ENCODE measurements around the gene MLX. TPM values are rescaled to one million over a fixed set of nuclear protein-coding genes. Genes with fewer than 3 reads are reported as not detected.

The MLX gene
- total and polyA plus RNA-seq, 2 of the 8 experiments (the other 6 are each of a cell fraction or from before 2014, with no cell fraction given) = 27.0 to 27.5 TPM

DNA sequence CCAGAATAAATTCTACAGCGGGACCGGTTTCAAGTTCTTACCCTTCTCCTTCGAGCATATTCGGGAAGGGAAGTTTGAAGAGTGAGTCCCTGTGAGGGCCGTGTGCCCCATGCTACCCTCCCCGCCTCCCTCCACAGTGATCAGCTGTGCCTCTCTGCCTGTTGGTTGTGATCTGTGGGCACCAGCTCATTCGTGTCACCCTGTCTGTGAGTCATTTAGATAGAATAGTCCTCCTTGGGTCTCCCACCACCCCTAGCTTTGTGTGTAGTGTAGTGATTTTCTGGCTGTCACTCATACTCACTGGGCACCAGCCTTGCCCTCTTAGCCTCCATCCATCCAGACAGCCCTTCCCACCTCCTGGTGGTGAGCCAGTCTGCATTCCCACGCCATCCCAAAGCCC is 45.9 kb upstream of the MLX start:
- Histone ChIP-seq H3K4me2 (ENCODE audit: insufficient read depth in 1 of 2, low read depth in 2 of 2, low read length in 2 of 2) (no peak overlapping the region), H4K91ac (replicated peaks; ENCODE audit: insufficient read length, low read length) (no peak overlapping the region), H3K9ac (replicated peaks in 1 of 4; ENCODE audit: extremely low read depth in 1 of 4, low read depth in 3 of 4, low read length in 3 of 4) (no peak overlapping the region), H3K36me3 (ENCODE audit: control insufficient read depth in 2 of 4, insufficient read depth in 4 of 4, low read length in 3 of 4) (peaks cover 3 to 9% (median 5%) of the 10 kb centered on the region in 4 experiments; a peak in 5 of 8 replicates), H3K79me2 (ENCODE audit: control insufficient read depth in 1 of 2, insufficient read depth in 2 of 2, low read length in 2 of 2) (no peaks in the 10 kb centered on the region), H2BK12ac (ENCODE audit: low read depth, low read length) (no peak overlapping the region), H3K4me3 (ENCODE audit: extremely low read depth in 1 of 4, insufficient read depth in 2 of 4, low read depth in 3 of 4, low read length in 4 of 4) (no peak overlapping the region), H2BK120ac (replicated peaks; ENCODE audit: low read depth, low read length) (no peak overlapping the region), H3K18ac (ENCODE audit: extremely low read depth, low read length) (no peak overlapping the region), H3K14ac (ENCODE audit: insufficient read length) (no peak overlapping the region), H3K23ac (ENCODE audit: insufficient read length) (no peak overlapping the region), H3K23me2 (ENCODE audit: low read depth, low read length) (no peaks in the 10 kb centered on the region), H3K27ac (ENCODE audit: low read depth, low read length) (no peak overlapping the region), H4K8ac (ENCODE audit: extremely low read depth, insufficient read depth, low read length) (no peak overlapping the region), H2AFZ (ENCODE audit: low read length) (no peak overlapping the region), H3K9me3 (ENCODE audit: insufficient read depth in 2 of 2, low read depth in 1 of 2, low read length in 1 of 2) (no peaks in the 10 kb centered on the region), H2BK20ac (ENCODE audit: low read length) (no peak overlapping the region), H2AK5ac (ENCODE audit: low read depth, low read length) (no peak overlapping the region), H3K4me1 (replicated peaks in 1 of 4; ENCODE audit: control insufficient read depth in 3 of 4, insufficient read depth in 4 of 4, low read length in 3 of 4) (peaks cover 6 to 18% (median 15%) of the 10 kb centered on the region in 4 experiments), H4K5ac (ENCODE audit: insufficient read length, low read depth, low read length) (no peak overlapping the region), H3K79me1 (ENCODE audit: low read depth, low read length) (no peaks in the 10 kb centered on the region), H2BK15ac (ENCODE audit: low read length) (no peak overlapping the region), H4K20me1 (replicated peaks in 1 of 2; ENCODE audit: control insufficient read depth in 1 of 2, insufficient read depth in 2 of 2, low read length in 2 of 2) (peaks cover 2 to 7% of the 10 kb centered on the region in 2 experiments), H3K56ac (replicated peaks; ENCODE audit: insufficient read length, low read depth, low read length) (no peak overlapping the region), H3K27me3 (replicated peaks in 1 of 4; ENCODE audit: control insufficient read depth in 3 of 4, extremely low read depth in 1 of 4, insufficient read depth in 3 of 4, low read length in 3 of 4) (no peaks in the 10 kb centered on the region; a peak in 3 of 7 replicates), H2BK5ac (ENCODE audit: low read depth, low read length) (no peak overlapping the region), H3K4ac (replicated peaks; ENCODE audit: insufficient read length, low read depth, low read length) (no peak overlapping the region)
- ChIA-PET CTCF (ENCODE audit: partially characterized antibody) (interaction anchor here (0.6 to 5.8 kb wide), 18 partner anchors 9 to 239 kb away, joined by 3 to 69 read pairs (median 5); partner anchors contain the start of gene CAVIN1), POLR2A (ENCODE audit: partially characterized antibody) (interaction anchor here (1.5 to 2.2 kb wide), 3 partner anchors 15 to 504 kb away, joined by 5 to 14 read pairs (median 6); partner anchors contain the start of genes DNAJC7 and NAGLU)
- FAIRE-seq = no peak
- WGBS, 2 experiments (ENCODE audit: extremely low coverage in 1 of 2, insufficient coverage in 1 of 2, insufficient read length in 1 of 2, insufficient replicate concordance in 2 of 2, low coverage in 1 of 2, low lambda C conversion rate in 2 of 2, missing lambda C conversion rate in 1 of 2) = 91% methylated on average over 8 of the region's 8 CpGs; no CpG with 5 or more reads in 1 of the 2 experiments
- DNase-seq (ENCODE audit: low read depth in 1 of 2, low spot score in 2 of 2) = no peak
- no peak for TF ChIP-seq KDM4A (IDR thresholded peaks at IDR 0.05; ENCODE audit: low read depth, low read length, severe bottlenecking)
- TF ChIP-seq, protein P1, sequence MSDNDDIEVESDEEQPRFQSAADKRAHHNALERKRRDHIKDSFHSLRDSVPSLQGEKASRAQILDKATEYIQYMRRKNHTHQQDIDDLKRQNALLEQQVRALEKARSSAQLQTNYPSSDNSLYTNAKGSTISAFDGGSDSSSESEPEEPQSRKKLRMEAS (IDR thresholded peaks at IDR 0.05) = no peak
- TF ChIP-seq SIRT6 (IDR thresholded peaks at IDR 0.05; ENCODE audit: low read length) = no peak
- no peak for TF ChIP-seq GTF2F1 (IDR thresholded peaks at IDR 0.05; ENCODE audit: borderline replicate concordance, low read depth, low read length)
- no peak for TF ChIP-seq JUN (IDR thresholded peaks at IDR 0.05; ENCODE audit: low read depth, low read length)
- TF ChIP-seq, protein P2, sequence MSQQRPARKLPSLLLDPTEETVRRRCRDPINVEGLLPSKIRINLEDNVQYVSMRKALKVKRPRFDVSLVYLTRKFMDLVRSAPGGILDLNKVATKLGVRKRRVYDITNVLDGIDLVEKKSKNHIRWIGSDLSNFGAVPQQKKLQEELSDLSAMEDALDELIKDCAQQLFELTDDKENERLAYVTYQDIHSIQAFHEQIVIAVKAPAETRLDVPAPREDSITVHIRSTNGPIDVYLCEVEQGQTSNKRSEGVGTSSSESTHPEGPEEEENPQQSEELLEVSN (IDR thresholded peaks at IDR 0.05) = no peak
- no peak for TF ChIP-seq SP2 (IDR thresholded peaks at IDR 0.05; ENCODE audit: low read length)
